Measurements from ENCODE around the gene MLLT10. TPM values are rescaled to one million over a fixed set of nuclear protein-coding genes. Genes with fewer than 3 reads are reported as not detected.
A peak's percentile ranks its signal among the peaks of the same experiment; 100 is the strongest.

Gene MLLT10
- total and polyA plus RNA-seq, 2 of the 8 experiments (the other 6 are each of a cell fraction or from before 2014, with no cell fraction given): 53.1 to 62.1 TPM

DNA sequence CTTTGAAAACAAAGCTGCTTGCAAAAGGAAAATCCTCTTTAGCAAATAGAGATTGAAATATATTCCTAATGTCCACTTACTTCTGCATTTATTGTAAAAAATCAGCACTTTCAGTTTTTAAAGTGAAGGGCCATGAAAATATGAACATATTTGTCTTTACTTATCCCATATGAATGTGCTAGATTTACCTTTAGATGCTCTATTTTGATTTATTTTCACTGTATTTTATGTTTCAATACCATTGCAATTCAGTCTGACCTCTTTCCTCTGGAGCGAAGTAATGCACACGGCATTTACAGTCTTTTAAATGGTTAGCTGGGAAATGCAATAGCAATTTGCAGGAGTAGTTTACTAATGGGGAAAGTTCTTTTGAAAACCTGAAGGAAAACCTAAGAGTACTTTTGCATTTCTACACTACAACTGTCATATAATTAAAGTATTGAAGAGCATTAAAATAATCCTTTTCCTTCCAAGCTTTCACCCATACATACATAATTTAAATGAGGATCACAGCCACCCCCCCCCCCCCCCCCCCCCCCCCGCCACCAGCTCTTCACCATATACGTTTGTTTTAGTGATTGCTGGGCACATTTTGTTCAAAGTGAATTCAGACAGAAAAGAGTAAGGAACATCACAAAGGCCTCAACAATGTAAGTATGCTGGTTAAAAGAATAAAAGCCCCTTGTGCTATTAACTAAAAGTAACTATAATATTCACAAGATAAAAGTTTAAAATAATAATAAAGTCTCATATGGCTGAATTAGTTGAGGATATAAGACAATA lies 12.1 kb upstream of the MLLT10 start:
- no peak overlapping the region for H2AFZ ChIP-seq (ENCODE audit: low read length)

More for the DNA sequence above, 12.1 kb upstream of the MLLT10 start:
- peaks cover 0 to 10% of the 10 kb centered on the region in 2 experiments; a peak in 2 of 4 replicates for H3K79me2 ChIP-seq (ENCODE audit: control insufficient read depth in 1 of 2, insufficient read depth in 2 of 2, low read length in 2 of 2)
- H2BK12ac ChIP-seq (ENCODE audit: low read depth, low read length): no peak overlapping the region
- H3K79me1 ChIP-seq (ENCODE audit: low read depth, low read length): no peaks in the 10 kb centered on the region
- no peak overlapping the region for H3K23ac ChIP-seq (ENCODE audit: insufficient read length)
- H3K56ac ChIP-seq (replicated peaks; ENCODE audit: insufficient read length, low read depth, low read length): no peak overlapping the region
- H4K20me1 ChIP-seq (replicated peaks in 1 of 2; ENCODE audit: control insufficient read depth in 1 of 2, insufficient read depth in 2 of 2, low read length in 2 of 2): no peaks in the 10 kb centered on the region
- no peak overlapping the region for H3K14ac ChIP-seq (ENCODE audit: insufficient read length)
- POLR2A ChIA-PET (ENCODE audit: partially characterized antibody): interaction anchor here (1.2 to 17.3 kb wide), 4 partner anchors 11 to 25 kb away, joined by 4 to 352 read pairs (median 164); no protein-coding TSS in a partner anchor
- H3K27me3 ChIP-seq (replicated peaks in 1 of 4; ENCODE audit: control insufficient read depth in 3 of 4, extremely low read depth in 1 of 4, insufficient read depth in 3 of 4, low read length in 3 of 4): 0 out of 7 replicates have a peak, but pooled peaks cover 0 to 3% (median 0%) of the 10 kb centered on the region in 4 experiments
- H3K9ac ChIP-seq (replicated peaks in 1 of 4; ENCODE audit: extremely low read depth in 1 of 4, low read depth in 3 of 4, low read length in 3 of 4): no peak overlapping the region
- no peak for TF ChIP-seq TCF12 (IDR thresholded peaks at IDR 0.05; ENCODE audit: low read depth, low read length)
- no peak for TF ChIP-seq KDM1A (IDR thresholded peaks at IDR 0.05; ENCODE audit: borderline replicate concordance, low read length)
- TF ChIP-seq POU5F1 (IDR thresholded peaks at IDR 0.05; ENCODE audit: low read depth, low read length): no peak
- no peak for TF ChIP-seq MAFK (IDR thresholded peaks at IDR 0.05; ENCODE audit: low read depth, low read length)
- TF ChIP-seq CTCF (IDR thresholded peaks at IDR 0.05; ENCODE audit: control extremely low read depth in 1 of 3, insufficient read depth in 1 of 3, low read depth in 1 of 3, low read length in 3 of 3): no peak
- TF ChIP-seq POLR2A (IDR thresholded peaks at IDR 0.05; ENCODE audit: control extremely low read depth in 1 of 2, low read depth in 2 of 2, low read length in 2 of 2): no peak
- no peak overlapping the region; the same call in 1 of the 2 replicates for H3K18ac ChIP-seq (ENCODE audit: extremely low read depth, low read length)
- H2BK120ac ChIP-seq (replicated peaks; ENCODE audit: low read depth, low read length): no peak overlapping the region
- CTCF ChIA-PET (ENCODE audit: partially characterized antibody): interaction anchor here (1.3 to 3.6 kb wide), 5 partner anchors 12 to 243 kb away, joined by 4 to 17 read pairs (median 6); no protein-coding TSS in a partner anchor
- no peak overlapping the region for H4K91ac ChIP-seq (replicated peaks; ENCODE audit: insufficient read length, low read length)
- H3K4me1 ChIP-seq (replicated peaks in 1 of 4; ENCODE audit: control insufficient read depth in 3 of 4, insufficient read depth in 4 of 4, low read length in 3 of 4): peaks cover 16 to 32% (median 23%) of the 10 kb centered on the region in 4 experiments
- no peaks in the 10 kb centered on the region for H3K9me3 ChIP-seq (ENCODE audit: insufficient read depth in 2 of 2, low read depth in 1 of 2, low read length in 1 of 2)
- DNase-seq (ENCODE audit: low read depth in 1 of 2, low spot score in 2 of 2) (no peak), FAIRE-seq (no peak)
- H3K4ac ChIP-seq (replicated peaks; ENCODE audit: insufficient read length, low read depth, low read length): no peak overlapping the region
- peak overlapping the region; percentile 51 for H4K5ac ChIP-seq (ENCODE audit: insufficient read length, low read depth, low read length)
- no peak overlapping the region for H3K27ac ChIP-seq (ENCODE audit: low read depth, low read length)
- no peak overlapping the region for H2BK5ac ChIP-seq (ENCODE audit: low read depth, low read length)
- peak overlapping the region in 1 of 2 experiments; percentile 97; a peak in 2 of 4 replicates for H3K4me2 ChIP-seq (ENCODE audit: insufficient read depth in 1 of 2, low read depth in 2 of 2, low read length in 2 of 2)
- H3K23me2 ChIP-seq (ENCODE audit: low read depth, low read length): peaks cover 25% of the 10 kb centered on the region
- peak overlapping the region in 1 of 4 experiments; percentile 47; a peak in 1 of 8 replicates for H3K4me3 ChIP-seq (ENCODE audit: extremely low read depth in 1 of 4, insufficient read depth in 2 of 4, low read depth in 3 of 4, low read length in 4 of 4)
- H2BK20ac ChIP-seq (ENCODE audit: low read length): no peak overlapping the region
- H2BK15ac ChIP-seq (ENCODE audit: low read length): no peak overlapping the region
- H4K8ac ChIP-seq (ENCODE audit: extremely low read depth, insufficient read depth, low read length): no peak overlapping the region
- WGBS, 2 experiments (ENCODE audit: extremely low coverage in 1 of 2, insufficient coverage in 1 of 2, insufficient read length in 1 of 2, insufficient replicate concordance in 2 of 2, low coverage in 1 of 2, low lambda C conversion rate in 2 of 2, missing lambda C conversion rate in 1 of 2): 49% methylated on average over 4 of the region's 4 CpGs; no CpG with 5 or more reads in 1 of the 2 experiments
- no peaks in the 10 kb centered on the region for H3K36me3 ChIP-seq (ENCODE audit: control insufficient read depth in 2 of 4, insufficient read depth in 4 of 4, low read length in 3 of 4)
- H2AK5ac ChIP-seq (ENCODE audit: low read depth, low read length): no peak overlapping the region
